Skin of body (tissue), 2 donors: ENCODE results near the gene FUBP3. TPM values are rescaled to one million over a fixed set of nuclear protein-coding genes. Genes with fewer than 3 reads are reported as not detected.

ENCODE experiments used
- DNase-seq: peaks from one replicate; lab custom pipeline; 2025; lab: John Stamatoyannopoulos, UW
- total RNA-seq: library from RNA; depleted of rRNA; stranded (reverse); fragments of >200 nt; gene quantifications from one replicate; pipeline ENCODE4 v1.2.3, GENCODE V29; 2014

Gene FUBP3
- total RNA-seq, 1 donor from 2014 or later: 37.9 TPM

- DNase-seq: no peak
These were observed 82.2 kb downstream of the FUBP3 start for GRCh38 chr9:130661451-130662098.

GRCh38 chr9:130662099-130662969 lies 83.0 kb downstream of the FUBP3 start:
- no peak for DNase-seq

GRCh38 chr9:130662970-130663257 lies 83.5 kb downstream of the FUBP3 start:
- no peak for DNase-seq

GRCh38 chr9:130663258-130663976 lies 84.0 kb downstream of the FUBP3 start:
- DNase-seq: no peak

- no peak for DNase-seq
These were observed 84.5 kb downstream of the FUBP3 start for GRCh38 chr9:130663977-130664250.

- DNase-seq: no peak
These were observed 85.1 kb downstream of the FUBP3 start, which contains the start of gene PRDM12 for GRCh38 chr9:130664251-130665028. PRDM12 (plus strand) TSS chr9:130664594; CDS start chr9:130664654, 60 bp downstream.

- no peak for DNase-seq
These were observed 85.7 kb downstream of the FUBP3 start for GRCh38 chr9:130665029-130665430.

GRCh38 chr9:130665431-130666392 lies 86.3 kb downstream of the FUBP3 start:
- DNase-seq: no peak

- DNase-seq: no peak
These were observed 87.2 kb downstream of the FUBP3 start for GRCh38 chr9:130666393-130667119.

- no peak for DNase-seq
These were observed 87.7 kb downstream of the FUBP3 start for GRCh38 chr9:130667120-130667435.

GRCh38 chr9:130668196-130668595 lies 88.8 kb downstream of the FUBP3 start:
- DNase-seq: no peak

- no peak for DNase-seq
These were observed 89.3 kb downstream of the FUBP3 start for GRCh38 chr9:130668659-130669058.

- no peak for DNase-seq
These were observed 90.6 kb downstream of the FUBP3 start for GRCh38 chr9:130669965-130670364.

GRCh38 chr9:130670644-130671043 lies 91.3 kb downstream of the FUBP3 start:
- no peak for DNase-seq

GRCh38 chr9:130672466-130672865 lies 93.1 kb downstream of the FUBP3 start:
- no peak for DNase-seq

GRCh38 chr9:130672933-130673615 lies 93.7 kb downstream of the FUBP3 start:
- no peak for DNase-seq

- no peak for DNase-seq
These were observed 96.0 kb downstream of the FUBP3 start for GRCh38 chr9:130675396-130675795.

GRCh38 chr9:130677252-130677651 lies 97.9 kb downstream of the FUBP3 start:
- DNase-seq: no peak
